ENCODE results near the gene PFDN4. TPM values are rescaled to one million over a fixed set of nuclear protein-coding genes. Genes with fewer than 3 reads are reported as not detected.

The PFDN4 gene
- polyA plus RNA-seq, 2 of the 4 experiments (the other 2 are of a cell fraction) = 140 to 146 TPM

DNA sequence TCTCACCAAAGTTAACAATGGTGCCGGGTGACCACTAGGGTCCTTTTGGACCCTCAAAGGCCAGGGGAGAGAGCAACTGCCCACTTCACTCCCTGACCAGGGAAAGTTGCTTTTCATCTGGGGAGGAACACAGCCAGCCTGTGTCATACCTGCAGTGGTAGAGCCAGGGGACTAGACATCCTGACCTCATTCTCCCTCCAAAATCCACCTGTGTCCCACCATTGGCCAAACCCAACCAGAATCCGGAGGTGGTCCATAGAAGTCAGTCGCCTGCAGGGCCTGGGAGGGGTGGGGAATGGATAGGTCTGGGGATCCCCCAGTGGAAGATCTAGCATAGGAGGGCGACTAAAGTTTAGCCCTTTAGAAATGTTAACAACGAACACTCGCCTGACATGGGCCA, 12.8 kb downstream of the PFDN4 start:
- H3K27ac ChIP-seq = no peak overlapping the region
- TF ChIP-seq TFCP2L1 (CRISPR knock-in tag; IDR thresholded peaks at IDR 0.05) = no peak
- no peak for TF ChIP-seq EHMT2 (IDR thresholded peaks at IDR 0.05; ENCODE audit: low read depth)
- no peak for TF ChIP-seq RCOR1 (IDR thresholded peaks at IDR 0.05; ENCODE audit: low read depth, low read length)
- no peak for TF ChIP-seq FOSL2 (IDR thresholded peaks at IDR 0.05)
- no peak for TF ChIP-seq FOSL2 (CRISPR knock-in tag; IDR thresholded peaks at IDR 0.05)
- no peak for TF ChIP-seq CBX8 (IDR thresholded peaks at IDR 0.05)
- TF ChIP-seq, protein P1, sequence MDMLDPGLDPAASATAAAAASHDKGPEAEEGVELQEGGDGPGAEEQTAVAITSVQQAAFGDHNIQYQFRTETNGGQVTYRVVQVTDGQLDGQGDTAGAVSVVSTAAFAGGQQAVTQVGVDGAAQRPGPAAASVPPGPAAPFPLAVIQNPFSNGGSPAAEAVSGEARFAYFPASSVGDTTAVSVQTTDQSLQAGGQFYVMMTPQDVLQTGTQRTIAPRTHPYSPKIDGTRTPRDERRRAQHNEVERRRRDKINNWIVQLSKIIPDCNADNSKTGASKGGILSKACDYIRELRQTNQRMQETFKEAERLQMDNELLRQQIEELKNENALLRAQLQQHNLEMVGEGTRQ (IDR thresholded peaks at IDR 0.05) = no peak
- TF ChIP-seq RARB (CRISPR knock-in tag; IDR thresholded peaks at IDR 0.05) = no peak
- no peak for TF ChIP-seq RFX5 (IDR thresholded peaks at IDR 0.05)
- no peak for TF ChIP-seq HEYL (CRISPR knock-in tag; IDR thresholded peaks at IDR 0.05)
- TF ChIP-seq PHF8 (IDR thresholded peaks at IDR 0.05; ENCODE audit: borderline replicate concordance, low read depth) = no peak
- TF ChIP-seq HOXB5 (CRISPR knock-in tag; IDR thresholded peaks at IDR 0.05) = no peak
- TF ChIP-seq MAZ (IDR thresholded peaks at IDR 0.05; ENCODE audit: borderline replicate concordance, low read depth, low read length) = no peak
- no peaks in the 10 kb centered on the region; the same call in 2 of the 3 replicates for H3K4me1 ChIP-seq
- WGBS (ENCODE audit: missing lambda C conversion rate) = 93% methylated on average over 4 of the region's 6 CpGs
- ChIA-PET CTCF (interaction anchor here (0.6 to 2.9 kb wide), 6 partner anchors 12 to 427 kb away, joined by 3 to 31 read pairs (median 4); partner anchors contain the start of gene PFDN4), POLR2A (no interaction called here)
- FAIRE-seq = no peak
- DNase-seq (ENCODE audit: low read depth in 1 of 2, low spot score in 1 of 2) = no peak
- no peak for ATAC-seq
- no peak overlapping the region for H3K4me2 ChIP-seq
- H3K4me3 ChIP-seq = no peak overlapping the region
- no peaks in the 10 kb centered on the region for H3K9me3 ChIP-seq

DNA sequence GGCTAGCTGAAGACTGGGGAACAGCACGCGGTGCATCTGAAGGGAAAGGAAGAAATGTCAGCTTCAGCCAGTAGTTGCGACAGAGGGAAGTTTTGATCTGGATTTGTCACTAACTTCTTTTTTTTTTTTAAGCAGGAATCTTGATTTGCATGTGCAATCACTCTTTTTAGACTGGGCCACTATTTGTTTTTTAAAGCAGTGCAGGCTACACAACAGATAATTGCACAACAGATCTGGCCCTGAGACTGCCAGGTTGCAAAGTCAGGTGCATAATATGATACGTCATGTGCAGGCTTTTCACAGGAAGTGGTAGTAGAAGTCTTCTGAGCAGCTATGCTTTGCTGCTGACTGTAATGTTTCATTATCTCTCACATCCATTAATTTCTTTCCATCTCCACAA, 13.5 kb downstream of the PFDN4 start:
- ATAC-seq (no peak), FAIRE-seq (no peak), DNase-seq (ENCODE audit: low read depth in 1 of 2, low spot score in 1 of 2) (no peak)
- Histone ChIP-seq H3K27ac (no peak overlapping the region), H3K4me3 (no peak overlapping the region), H3K4me2 (no peak overlapping the region), H3K9me3 (no peaks in the 10 kb centered on the region), H3K4me1 (no peaks in the 10 kb centered on the region; the same call in 2 of the 3 replicates)
- 96% methylated on average over 4 of the region's 4 CpGs for WGBS (ENCODE audit: missing lambda C conversion rate)
- ChIA-PET POLR2A (no interaction called here), CTCF (interaction anchor here (0.6 to 3.2 kb wide), 5 partner anchors 18 to 427 kb away, joined by 3 to 26 read pairs (median 4); no protein-coding TSS in a partner anchor)
- TF ChIP-seq TFCP2L1 (CRISPR knock-in tag; IDR thresholded peaks at IDR 0.05) = no peak
- TF ChIP-seq CEBPB (IDR thresholded peaks at IDR 0.05) = no peak
- TF ChIP-seq MAZ (IDR thresholded peaks at IDR 0.05; ENCODE audit: borderline replicate concordance, low read depth, low read length) = no peak
- no peak for TF ChIP-seq CBX2 (IDR thresholded peaks at IDR 0.05; ENCODE audit: borderline replicate concordance, low read depth)
- TF ChIP-seq RARB (CRISPR knock-in tag; IDR thresholded peaks at IDR 0.05) = no peak
- no peak for TF ChIP-seq SREBF2 (IDR thresholded peaks at IDR 0.05)
- TF ChIP-seq, protein P1 (IDR thresholded peaks at IDR 0.05) = no peak
- TF ChIP-seq, protein P2, sequence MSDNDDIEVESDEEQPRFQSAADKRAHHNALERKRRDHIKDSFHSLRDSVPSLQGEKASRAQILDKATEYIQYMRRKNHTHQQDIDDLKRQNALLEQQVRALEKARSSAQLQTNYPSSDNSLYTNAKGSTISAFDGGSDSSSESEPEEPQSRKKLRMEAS (IDR thresholded peaks at IDR 0.05) = no peak
- TF ChIP-seq TP53 (CRISPR knock-in tag; IDR thresholded peaks at IDR 0.05) = no peak
- TF ChIP-seq FOXS1 (CRISPR knock-in tag; IDR thresholded peaks at IDR 0.05) = no peak
- TF ChIP-seq MYC (IDR thresholded peaks at IDR 0.05; ENCODE audit: borderline replicate concordance, low read length) = no peak
- TF ChIP-seq EHMT2 (IDR thresholded peaks at IDR 0.05; ENCODE audit: low read depth) = no peak
- no peak for TF ChIP-seq FOSL2 (IDR thresholded peaks at IDR 0.05)
- no peak for TF ChIP-seq FOSL2 (CRISPR knock-in tag; IDR thresholded peaks at IDR 0.05)
- TF ChIP-seq RCOR1 (IDR thresholded peaks at IDR 0.05; ENCODE audit: low read depth, low read length) = no peak

Measured in A549 (cell line).